Ascending aorta (tissue), 2 donors: Measurements from ENCODE around the gene PLB1. TPM values are rescaled to one million over a fixed set of nuclear protein-coding genes. Genes with fewer than 3 reads are reported as not detected.

Experiments
- DNase-seq, 2 donors: peaks; one replicate each; pipeline ENCODE4 v3.0.0-alpha.2; 2019; ENCODE audit warnings: low spot score in 2 of 2
- H3K27ac ChIP-seq, 2 donors: fragments of 200-600 bp; sonication (generic); one replicate each; pipeline ENCODE4 v1.5.1; 2016 to 2017; ENCODE audit warnings: mild to moderate bottlenecking in 1 of 2
- H3K27me3 ChIP-seq: fragments of 200-600 bp; sonication (generic); one replicate; pipeline ENCODE4 v1.5.1; 2017
- H3K36me3 ChIP-seq, 2 donors: fragments of 200-600 bp; sonication (generic); one replicate each; pipeline ENCODE4 v1.5.1; 2016
- H3K4me1 ChIP-seq, 2 donors: fragments of 200-600 bp; sonication (generic); one replicate each; pipeline ENCODE4 v1.5.1; 2016 to 2017; ENCODE audit warnings: mild to moderate bottlenecking in 1 of 2
- H3K4me3 ChIP-seq, 2 donors: fragments of 200-600 bp; sonication (generic); one replicate each; pipeline ENCODE4 v1.5.1; 2016 to 2017; ENCODE audit warnings: mild to moderate bottlenecking in 1 of 2
- H3K9me3 ChIP-seq, 2 donors: fragments of 200-600 bp; sonication (generic); one replicate each; pipeline ENCODE4 v1.5.1; 2016
- intact Hi-C: fragments of 100-400 bp; cut with DNase I; formaldehyde crosslinking; loops from one replicate; pipeline ENCODE4 v1.15.1; 2023
- total RNA-seq: library from RNA; depleted of rRNA; stranded (reverse); fragments of >200 nt; gene quantifications from one replicate; pipeline ENCODE4 v1.1.0, GENCODE V29; 2016
- TF ChIP-seq, protein P1 (sequence below), 3 experiments: fragments of 200-600 bp in 2 of 3; fragments of 450-650 bp in 1 of 3; sonication (generic) in 2 of 3; IDR thresholded peaks; one replicate each; pipeline ENCODE4 v1.5.1; 2016 to 2019; ENCODE audit warnings: antibody characterized with exemption in 3 of 3, mild to moderate bottlenecking in 1 of 3, moderate library complexity in 1 of 3

The PLB1 gene
- total RNA-seq, 1 donor from 2014 or later = 9.7 TPM

DNA sequence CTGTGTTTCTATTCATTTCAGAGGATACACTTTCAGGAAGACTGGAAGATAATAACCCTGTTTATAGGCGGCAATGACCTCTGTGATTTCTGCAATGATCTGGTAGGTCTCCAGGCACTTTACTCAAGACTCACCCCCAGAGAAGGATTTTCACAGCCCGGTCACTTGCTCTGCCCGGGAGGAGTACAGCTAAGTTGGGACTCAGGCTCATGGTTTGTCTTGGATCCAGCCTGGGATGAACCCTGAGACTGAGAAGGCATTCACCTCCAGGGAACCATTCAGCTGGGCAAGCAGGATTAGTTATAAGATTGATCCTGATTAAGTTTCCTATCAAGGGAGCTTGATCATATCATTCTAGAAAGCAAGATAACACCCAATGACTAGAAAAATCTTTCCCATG is 83.7 kb downstream of the PLB1 start:
- no peak for DNase-seq
- H3K27me3 ChIP-seq = no peaks in the 10 kb centered on the region
- TF ChIP-seq, protein P1, sequence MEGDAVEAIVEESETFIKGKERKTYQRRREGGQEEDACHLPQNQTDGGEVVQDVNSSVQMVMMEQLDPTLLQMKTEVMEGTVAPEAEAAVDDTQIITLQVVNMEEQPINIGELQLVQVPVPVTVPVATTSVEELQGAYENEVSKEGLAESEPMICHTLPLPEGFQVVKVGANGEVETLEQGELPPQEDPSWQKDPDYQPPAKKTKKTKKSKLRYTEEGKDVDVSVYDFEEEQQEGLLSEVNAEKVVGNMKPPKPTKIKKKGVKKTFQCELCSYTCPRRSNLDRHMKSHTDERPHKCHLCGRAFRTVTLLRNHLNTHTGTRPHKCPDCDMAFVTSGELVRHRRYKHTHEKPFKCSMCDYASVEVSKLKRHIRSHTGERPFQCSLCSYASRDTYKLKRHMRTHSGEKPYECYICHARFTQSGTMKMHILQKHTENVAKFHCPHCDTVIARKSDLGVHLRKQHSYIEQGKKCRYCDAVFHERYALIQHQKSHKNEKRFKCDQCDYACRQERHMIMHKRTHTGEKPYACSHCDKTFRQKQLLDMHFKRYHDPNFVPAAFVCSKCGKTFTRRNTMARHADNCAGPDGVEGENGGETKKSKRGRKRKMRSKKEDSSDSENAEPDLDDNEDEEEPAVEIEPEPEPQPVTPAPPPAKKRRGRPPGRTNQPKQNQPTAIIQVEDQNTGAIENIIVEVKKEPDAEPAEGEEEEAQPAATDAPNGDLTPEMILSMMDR (IDR thresholded peaks at IDR 0.05) = no peak
- intact Hi-C loops = no loop called here
- no peak overlapping the region for H3K4me3 ChIP-seq
- H3K27ac ChIP-seq = no peak overlapping the region
- H3K9me3 ChIP-seq = no peaks in the 10 kb centered on the region
- no peaks in the 10 kb centered on the region for H3K36me3 ChIP-seq
- peaks cover 2 to 11% of the 10 kb centered on the region in 2 donors for H3K4me1 ChIP-seq

DNA sequence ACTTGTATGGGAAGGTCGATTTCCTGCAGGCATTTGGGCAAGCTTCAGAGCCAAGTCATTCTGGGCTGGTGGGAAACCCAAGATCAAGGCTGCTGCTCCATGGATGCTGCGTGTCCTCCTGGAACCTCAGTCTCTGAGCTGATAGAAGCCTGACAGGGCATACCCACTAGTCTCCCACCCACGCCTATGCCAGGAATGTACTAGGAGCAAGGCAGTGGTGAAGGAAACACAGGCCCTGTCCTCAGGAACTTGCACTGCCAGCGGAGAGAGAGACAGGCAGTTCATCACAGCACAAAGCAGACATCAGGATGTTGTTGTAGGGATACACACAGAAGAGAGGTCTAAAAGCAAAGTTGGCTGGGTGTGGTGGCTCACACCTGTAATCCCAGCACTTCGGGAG is 84.2 kb downstream of the PLB1 start:
- TF ChIP-seq, protein P1 (IDR thresholded peaks at IDR 0.05) = no peak
- no peaks in the 10 kb centered on the region for H3K36me3 ChIP-seq
- no peak for DNase-seq

DNA sequence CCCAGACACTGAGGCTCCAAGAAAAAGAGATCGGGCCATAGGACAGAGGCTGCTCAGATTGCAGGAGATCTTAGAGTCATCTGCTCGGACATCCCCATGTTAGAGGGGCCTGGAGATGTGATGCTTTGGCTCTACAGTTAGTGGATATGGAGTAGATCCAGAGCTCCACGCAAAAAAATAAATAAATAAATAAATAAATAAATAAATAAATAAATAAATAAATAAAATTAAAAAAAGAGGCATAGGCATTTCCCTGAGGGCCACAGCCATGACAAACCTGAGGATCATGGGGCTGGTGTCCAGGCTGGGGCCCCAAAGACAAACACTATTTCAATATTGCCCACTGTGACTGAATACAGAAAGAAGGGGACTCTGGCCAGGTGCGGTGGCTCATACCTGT is 85.5 kb downstream of the PLB1 start:
- Histone ChIP-seq H3K36me3 (no peaks in the 10 kb centered on the region), H3K27me3 (no peaks in the 10 kb centered on the region), H3K27ac (no peak overlapping the region), H3K4me1 (peaks cover 4 to 15% of the 10 kb centered on the region in 2 donors), H3K9me3 (no peaks in the 10 kb centered on the region), H3K4me3 (no peak overlapping the region)
- TF ChIP-seq, protein P1 (IDR thresholded peaks at IDR 0.05) = no peak
- no peak for DNase-seq
- intact Hi-C loops = no loop called here

More for the DNA sequence above, 84.2 kb downstream of the PLB1 start:
- no peaks in the 10 kb centered on the region for H3K27me3 ChIP-seq
- no peaks in the 10 kb centered on the region for H3K9me3 ChIP-seq
- no peak overlapping the region for H3K27ac ChIP-seq
- H3K4me3 ChIP-seq = no peak overlapping the region
- H3K4me1 ChIP-seq = peaks cover 4 to 15% of the 10 kb centered on the region in 2 donors
- intact Hi-C loops = no loop called here

DNA sequence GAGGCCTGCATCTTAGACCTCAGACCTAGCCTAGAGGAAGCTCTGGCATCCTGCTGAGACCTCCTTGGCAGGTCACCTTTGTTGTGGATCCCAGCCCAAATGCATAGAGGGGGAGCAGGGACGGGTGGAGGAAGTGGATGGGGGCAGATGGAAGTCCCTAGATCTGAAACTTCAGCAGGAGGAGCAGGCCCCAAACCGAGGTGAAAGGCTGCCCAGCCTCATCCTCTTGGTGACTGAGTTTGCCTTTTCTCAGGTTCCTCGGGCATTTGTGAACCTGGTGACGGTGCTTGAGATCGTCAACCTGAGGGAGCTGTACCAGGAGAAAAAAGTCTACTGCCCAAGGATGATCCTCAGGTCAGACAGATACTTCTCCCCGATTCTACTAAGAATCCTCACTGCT is 86.3 kb downstream of the PLB1 start:
- intact Hi-C loops = loop anchor here (2.0 kb wide), 1 partner anchor 15 kb away; no protein-coding TSS in a partner anchor
- no peak overlapping the region for H3K4me3 ChIP-seq
- TF ChIP-seq, protein P1 (IDR thresholded peaks at IDR 0.05) = no peak
- H3K36me3 ChIP-seq = no peaks in the 10 kb centered on the region
- H3K9me3 ChIP-seq = no peaks in the 10 kb centered on the region
- peaks cover 4 to 15% of the 10 kb centered on the region in 2 donors for H3K4me1 ChIP-seq
- DNase-seq = no peak
- no peak overlapping the region for H3K27ac ChIP-seq
- no peaks in the 10 kb centered on the region for H3K27me3 ChIP-seq

DNA sequence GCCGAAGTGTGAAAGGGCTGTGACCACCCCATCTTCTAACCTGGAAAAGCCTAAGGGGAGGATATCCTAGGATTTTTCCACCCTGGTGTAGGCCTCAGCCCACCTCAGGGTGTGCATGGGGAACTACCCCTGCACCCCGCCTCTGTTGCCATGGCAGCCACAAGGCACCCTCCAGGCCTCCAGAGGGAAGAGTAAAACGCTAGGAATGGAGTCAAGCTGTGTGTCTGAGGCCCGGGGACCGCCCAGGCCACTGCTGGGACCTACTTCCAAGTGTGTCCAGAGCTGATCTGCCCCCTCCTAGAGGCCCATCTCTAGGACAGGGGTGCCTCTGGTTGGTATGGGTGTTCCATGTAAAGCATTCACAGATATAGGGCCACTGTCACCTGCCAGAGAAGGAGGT is 86.7 kb downstream of the PLB1 start:
- no peak for DNase-seq
- peaks cover 4 to 15% of the 10 kb centered on the region in 2 donors for H3K4me1 ChIP-seq
- no peaks in the 10 kb centered on the region for H3K36me3 ChIP-seq
- no peak overlapping the region for H3K27ac ChIP-seq
- no peaks in the 10 kb centered on the region for H3K27me3 ChIP-seq
- no peak overlapping the region for H3K4me3 ChIP-seq
- TF ChIP-seq, protein P1 (IDR thresholded peaks at IDR 0.05) = no peak
- no peaks in the 10 kb centered on the region for H3K9me3 ChIP-seq
- intact Hi-C loops = loop anchor here (2.0 kb wide), 1 partner anchor 16 kb away; no protein-coding TSS in a partner anchor
